H1 (cell line): ENCODE measurements around the gene SMG5. TPM values are rescaled to one million over a fixed set of nuclear protein-coding genes. Genes with fewer than 3 reads are reported as not detected.

ENCODE experiments used
- ATF3 ChIP-seq: IDR thresholded peaks from 2 replicates; pipeline ENCODE4 v1.6.1; 2011; ENCODE audit warnings: low read depth, mild to moderate bottlenecking, low read length; ENCODE audit not compliant: insufficient read depth
- CHD1 ChIP-seq: IDR thresholded peaks from 2 replicates; pipeline ENCODE4 v1.6.1; 2012; ENCODE audit warnings: low read depth, low read length, improper control_type of control experiment
- CHD2 ChIP-seq: IDR thresholded peaks from 2 replicates; pipeline ENCODE4 v1.6.1; 2012; ENCODE audit warnings: low read length, improper control_type of control experiment
- EP300 ChIP-seq, 2 experiments: IDR thresholded peaks; 1 replicate in 1 of 2; 2 replicates in 1 of 2; pipeline ENCODE4 v1.6.1; 2011 to 2012; ENCODE audit warnings: low read depth in 2 of 2, low read length in 2 of 2, mild to moderate bottlenecking in 2 of 2, borderline replicate concordance in 1 of 2, inconsistent platforms in 1 of 2, moderate library complexity in 1 of 2
- GABPA ChIP-seq: IDR thresholded peaks from 2 replicates; pipeline ENCODE4 v1.6.1; 2011; ENCODE audit warnings: mild to moderate bottlenecking, low read length, moderate library complexity, borderline replicate concordance; ENCODE audit not compliant: insufficient read depth
- JUND ChIP-seq: IDR thresholded peaks from 2 replicates; pipeline ENCODE4 v1.6.1; 2011; ENCODE audit warnings: mild to moderate bottlenecking, improper control_type of control experiment, low read length
- RAD21 ChIP-seq, 2 experiments: IDR thresholded peaks in 1 of 2; conservative IDR thresholded peaks in 1 of 2; 2 replicates each; pipeline ENCODE4 v1.6.1; 2011; ENCODE audit warnings: low read depth in 2 of 2, low read length in 2 of 2, improper control_type of control experiment in 1 of 2, inconsistent platforms in 1 of 2, mild to moderate bottlenecking in 1 of 2, moderate library complexity in 1 of 2
- RBBP5 ChIP-seq: IDR thresholded peaks from 2 replicates; pipeline ENCODE4 v1.7.1; 2012; ENCODE audit warnings: low read depth, mild to moderate bottlenecking, inconsistent platforms, low read length, moderate library complexity, borderline replicate concordance
- SAP30 ChIP-seq: fragments of 300-600 bp; sonication (generic); IDR thresholded peaks from 2 replicates; pipeline ENCODE4 v1.7.1; 2012; ENCODE audit warnings: low read length, moderate library complexity, mild to moderate bottlenecking, inconsistent platforms; ENCODE audit not compliant: insufficient read depth, insufficient replicate concordance
- SIRT6 ChIP-seq: IDR thresholded peaks from one replicate; pipeline ENCODE4 v1.7.1; 2012; ENCODE audit warnings: low read length, inconsistent platforms
- SP1 ChIP-seq: IDR thresholded peaks from 2 replicates; pipeline ENCODE4 v1.6.1; 2011; ENCODE audit warnings: low read depth, low read length
- TAF1 ChIP-seq: IDR thresholded peaks from 2 replicates; pipeline ENCODE4 v1.6.1; 2011; ENCODE audit warnings: mild to moderate bottlenecking, low read depth, low read length
- TBP ChIP-seq: IDR thresholded peaks from 2 replicates; pipeline ENCODE4 v1.6.1; 2011; ENCODE audit warnings: low read depth, low read length, improper control_type of control experiment
- YY1 ChIP-seq: IDR thresholded peaks from 2 replicates; pipeline ENCODE4 v1.6.1; 2011; ENCODE audit warnings: low read depth, mild to moderate bottlenecking, low read length
- polyA plus RNA-seq, 7 experiments: library from polyadenylated mRNA; depleted of rRNA in 3 of 7; stranded (reverse) in 5 of 7; unstranded in 2 of 7; fragments of >200 nt in 5 of 7; fragments of 200-250 nt in 2 of 7; gene quantifications; 1 replicate in 5 of 7; 2 replicates in 1 of 7; 4 replicates in 1 of 7; pipeline versions ENCODE4 v1.2.1 to v1.2.3, GENCODE V29; 2011 to 2013; ENCODE audit warnings: missing spikeins in 2 of 7, mixed read lengths in 2 of 7
- total RNA-seq: library from RNA; stranded (reverse); fragmentation: NEBNext Ultra II Directional; extraction: Animal tissue kit (Norgen Biotek cat#: 25700); gene quantifications from 2 replicates; pipeline ENCODE4 v1.2.1, GENCODE V29; 2021

SMG5 gene
- total and polyA plus RNA-seq, 2 of the 8 experiments (the other 6 are each of a cell fraction or from before 2014, with no cell fraction given), result 32.7 to 98.0 TPM

- TF ChIP-seq RAD21 (IDR thresholded peaks at IDR 0.05 in 1 of 2, conservative IDR thresholded peaks at IDR 0.05 in 1 of 2; ENCODE audit: low read depth in 2 of 2, low read length in 2 of 2), result no peak
- no peak for TF ChIP-seq JUND
- TF ChIP-seq SAP30, result no peak
- TF ChIP-seq RBBP5, result 0 out of 2 replicates have a peak, but pooled peaks have one; percentile 57
- no peak for TF ChIP-seq YY1
- TF ChIP-seq TBP, result no peak
- no peak for TF ChIP-seq EP300 (IDR thresholded peaks at IDR 0.05; ENCODE audit: borderline replicate concordance in 1 of 2, low read depth in 2 of 2, low read length in 2 of 2)
- no peak for TF ChIP-seq SP1
- TF ChIP-seq GABPA, result no peak
- no peak for TF ChIP-seq CHD2
- no peak for TF ChIP-seq SIRT6
- no peak for TF ChIP-seq ATF3
- TF ChIP-seq TAF1, result peak; percentile 66
- no peak for TF ChIP-seq CHD1
These were observed 8.8 kb upstream of the SMG5 start (continued) for GRCh38 chr1:156291226-156292061.
